ENCODE measurements around the gene PIPOX.

GRCh38 chr17:29062215-29062614 lies 19.3 kb downstream of the PIPOX start:
- no peak for TF ChIP-seq CTCF (conservative IDR thresholded peaks at IDR 0.05 in 1 of 2, IDR thresholded peaks at IDR 0.05 in 1 of 2; ENCODE audit: extremely low read depth in 1 of 2, insufficient read depth in 1 of 2, low read depth in 1 of 2, low read length in 2 of 2)
- TF ChIP-seq EZH2 (IDR thresholded peaks at IDR 0.05; ENCODE audit: borderline replicate concordance, low read length), result no peak

Measured in mammary epithelial cell (primary cell).